Glomerular visceral epithelial cell (primary cell): Measurements from ENCODE around the gene STXBP6.
A peak's percentile ranks its signal among the peaks of the same experiment; 100 is the strongest.

Experiments
- DNase-seq: peaks from one replicate; pipeline ENCODE4 v3.0.0-alpha.2; 2016; ENCODE audit errors: extremely low spot score

STXBP6 gene

DNA sequence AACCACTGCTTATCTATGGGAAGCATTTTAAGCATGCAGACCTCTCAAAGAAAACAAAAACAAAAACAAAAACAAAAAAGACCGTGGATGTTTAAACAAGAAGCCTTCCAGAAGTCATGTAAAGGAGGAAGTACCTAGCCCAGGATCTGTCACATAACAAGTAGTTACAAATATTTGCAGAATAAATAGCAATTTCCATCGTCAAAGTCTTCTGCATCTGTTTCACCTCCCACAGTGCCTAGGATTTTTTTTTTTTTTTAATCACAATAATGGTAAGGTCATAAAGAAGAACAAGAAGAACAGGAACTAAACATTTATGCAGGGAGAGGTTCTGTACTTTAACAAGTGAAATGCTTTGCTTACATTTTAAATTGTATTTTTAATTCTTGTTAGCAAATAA lies 2.4 kb upstream of the STXBP6 start:
- DNase-seq: no peak

DNA sequence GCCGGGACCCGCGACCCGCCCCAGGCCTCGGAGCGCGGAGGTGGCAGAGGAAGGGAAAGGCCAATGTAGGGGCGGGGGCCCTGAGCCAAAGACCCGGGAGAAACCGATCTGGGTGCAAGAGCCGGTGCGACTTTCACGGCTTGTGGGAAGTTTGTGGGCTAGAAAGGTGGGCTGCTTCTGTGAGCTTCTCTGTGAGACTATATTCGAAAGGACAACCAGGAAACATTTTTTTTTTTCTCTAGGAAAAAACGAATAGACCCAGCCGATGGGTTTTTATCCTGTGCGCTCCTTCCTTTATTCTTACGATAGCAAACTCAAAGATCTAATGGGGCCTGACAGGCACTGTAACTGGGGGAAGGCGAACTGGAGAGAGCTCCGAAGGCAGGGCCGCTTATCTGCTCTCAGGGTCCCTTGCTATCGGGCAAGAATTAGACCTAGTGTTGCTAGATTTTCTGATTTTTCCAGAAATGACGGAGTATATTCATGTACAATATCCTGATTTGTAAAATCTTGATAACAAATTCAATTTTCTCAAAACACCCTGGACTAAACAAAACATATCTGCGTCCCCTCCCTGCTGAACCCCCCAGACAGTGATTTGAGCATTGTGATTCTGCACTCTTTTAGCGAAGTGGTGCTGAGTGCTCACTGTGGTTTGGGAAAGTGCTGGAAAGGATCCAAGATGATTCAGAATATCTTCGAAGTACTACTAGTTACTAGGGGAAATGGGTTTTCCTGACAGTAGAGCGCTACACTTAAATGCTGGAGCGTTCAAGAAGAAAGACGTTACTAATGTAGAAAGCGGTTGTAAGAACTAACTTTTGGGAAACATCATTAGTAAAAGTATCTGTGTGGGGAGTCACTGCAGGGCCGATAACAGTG lies 563 bp upstream of the STXBP6 start:
- peak; percentile 28 for DNase-seq

GRCh38 chr14:25049093-25049567 lies 817 bp downstream of the STXBP6 start:
- DNase-seq: no peak

DNA sequence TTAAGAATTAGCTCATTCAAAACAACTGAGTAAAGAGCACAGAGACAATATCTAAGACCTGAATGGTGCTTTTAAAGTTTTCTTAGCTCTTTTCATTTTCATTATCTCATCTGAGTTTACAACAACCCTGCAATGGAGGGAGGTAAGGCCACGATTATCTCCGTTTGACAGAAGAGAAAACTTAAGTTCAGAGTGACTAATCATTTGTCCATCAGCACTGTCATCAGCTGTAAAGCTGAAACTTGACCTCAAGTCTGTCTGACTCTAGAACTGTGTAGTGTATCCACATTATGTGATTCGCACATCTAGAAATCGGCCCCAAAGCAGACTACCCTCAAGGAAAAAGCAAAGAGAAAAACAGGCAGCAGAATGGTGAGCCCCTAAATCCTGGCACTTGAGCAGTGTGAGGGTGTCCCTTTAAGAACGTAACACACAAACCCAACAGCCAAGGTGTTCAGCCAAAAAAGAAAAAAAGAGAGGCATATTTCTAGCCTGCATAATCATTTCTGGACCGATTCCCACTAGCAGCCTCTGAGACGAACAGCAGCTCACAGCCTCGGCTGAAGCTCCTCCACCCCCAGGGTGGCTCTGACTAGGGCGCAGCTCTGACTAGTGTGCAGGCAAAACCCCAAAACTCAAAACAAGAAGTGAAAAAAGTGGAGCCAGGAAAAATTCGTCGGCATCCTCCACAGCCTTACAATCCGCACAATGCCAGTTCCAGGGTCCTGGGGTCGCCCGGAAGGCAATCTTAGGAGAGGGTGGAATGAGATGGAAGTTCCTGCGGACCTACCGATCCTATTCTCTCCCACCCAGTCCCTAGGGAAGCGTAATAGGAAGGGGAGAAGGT lies 1.6 kb downstream of the STXBP6 start:
- DNase-seq: no peak

DNA sequence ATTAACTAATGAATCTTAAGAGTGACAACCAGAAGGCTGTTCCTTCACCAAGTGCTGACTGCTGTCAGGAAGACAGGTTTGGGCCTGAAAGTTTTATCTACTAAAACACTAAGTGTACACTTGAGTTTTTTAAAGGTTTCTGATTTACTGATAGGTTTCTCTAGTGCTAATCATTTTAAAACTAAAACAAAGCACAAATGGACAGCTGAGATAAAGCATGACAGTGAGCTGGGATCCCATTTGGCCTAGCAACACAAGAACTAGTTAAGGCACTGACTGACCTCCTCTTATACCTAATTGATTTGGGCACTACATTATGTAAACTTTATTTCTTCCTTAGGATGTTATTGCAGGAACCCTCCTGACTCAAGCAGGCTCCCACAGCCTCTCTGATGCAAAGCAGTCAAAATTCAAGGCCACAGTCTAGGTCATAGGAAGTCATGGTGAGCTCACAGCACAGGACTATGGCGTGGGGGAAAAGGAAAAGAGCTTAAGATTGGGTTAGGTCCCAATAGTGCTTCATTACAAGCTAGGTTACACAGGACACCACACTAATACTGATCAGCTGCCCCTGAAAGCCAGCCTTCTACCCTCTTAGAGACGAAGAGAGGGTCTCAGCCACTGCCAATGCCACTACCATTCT lies 3.5 kb downstream of the STXBP6 start:
- DNase-seq: no peak

DNA sequence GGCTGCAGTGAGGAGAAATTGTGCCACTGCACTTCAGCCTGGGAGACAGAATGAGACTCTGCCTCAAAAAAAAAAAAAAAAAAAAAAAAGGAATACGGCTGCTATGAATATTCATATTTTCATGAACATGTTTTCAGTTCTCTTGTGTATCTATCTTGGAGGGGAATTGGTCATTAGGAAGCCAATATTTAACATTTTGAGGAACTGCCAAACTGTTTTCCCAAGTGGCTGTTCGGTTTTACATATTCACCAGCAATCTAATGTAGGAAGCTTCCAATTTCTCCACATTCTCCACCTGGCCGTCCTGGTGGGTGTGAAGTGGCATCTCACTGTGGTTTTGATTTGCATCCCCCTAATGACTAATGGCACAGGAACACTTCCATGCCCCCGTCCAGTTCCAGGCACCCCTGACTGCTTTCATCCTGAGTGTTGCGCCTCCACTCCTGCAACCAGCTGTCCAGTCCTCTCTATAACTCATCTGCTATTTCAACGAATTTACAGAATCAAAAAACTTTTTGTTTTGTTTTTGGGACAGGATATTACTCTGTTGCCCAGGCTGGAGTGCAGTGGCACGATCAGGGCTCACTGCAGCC lies 5.7 kb downstream of the STXBP6 start:
- no peak for DNase-seq

DNA sequence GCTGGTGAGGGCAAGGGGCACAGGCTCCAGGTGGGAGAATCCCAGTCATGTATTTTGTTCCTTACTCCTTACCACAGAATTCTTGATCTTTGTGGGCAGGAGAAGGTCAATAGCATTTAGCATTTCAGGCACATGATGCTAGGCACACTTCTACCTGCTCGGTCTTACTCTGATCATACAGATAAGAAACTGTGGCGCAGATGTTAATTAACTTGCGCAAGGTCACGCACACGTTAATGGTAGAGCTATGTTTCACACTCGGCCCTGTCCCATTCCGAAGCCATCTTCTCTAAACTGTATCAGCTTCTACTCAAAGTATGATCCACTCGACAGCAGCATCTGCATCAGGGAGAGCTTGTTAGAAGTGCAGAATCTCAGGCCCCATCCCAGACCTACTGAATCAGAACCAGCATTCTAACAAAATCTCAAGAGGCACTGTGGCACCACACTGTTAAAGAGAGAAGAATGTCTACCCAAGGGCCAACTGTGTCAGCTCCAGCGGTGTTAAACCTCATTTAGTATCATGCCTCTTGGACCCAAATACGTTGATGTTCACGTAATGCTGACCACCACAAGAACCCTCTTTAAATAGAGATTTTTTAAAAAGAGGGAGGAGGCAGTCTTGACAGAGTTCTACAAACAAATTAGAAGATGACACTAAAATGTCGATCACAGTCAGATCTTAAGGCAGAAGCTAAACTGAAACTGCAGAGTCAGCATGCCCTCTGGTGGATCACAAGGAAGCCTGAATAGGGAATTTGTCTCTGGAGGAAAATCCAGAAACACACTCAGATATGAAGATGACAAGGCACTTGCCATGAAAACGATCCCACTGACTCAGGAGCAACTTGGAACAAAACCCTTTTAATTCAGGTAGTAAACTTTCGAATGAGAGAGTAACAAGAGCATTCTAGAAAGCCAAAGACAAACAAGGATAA lies 7.3 kb downstream of the STXBP6 start:
- DNase-seq: peak; percentile 32

GRCh38 chr14:25041898-25042297 lies 8.0 kb downstream of the STXBP6 start:
- DNase-seq: no peak

GRCh38 chr14:25041484-25041883 lies 8.5 kb downstream of the STXBP6 start:
- no peak for DNase-seq

GRCh38 chr14:25039933-25040332 lies 10.0 kb downstream of the STXBP6 start:
- DNase-seq: no peak

DNA sequence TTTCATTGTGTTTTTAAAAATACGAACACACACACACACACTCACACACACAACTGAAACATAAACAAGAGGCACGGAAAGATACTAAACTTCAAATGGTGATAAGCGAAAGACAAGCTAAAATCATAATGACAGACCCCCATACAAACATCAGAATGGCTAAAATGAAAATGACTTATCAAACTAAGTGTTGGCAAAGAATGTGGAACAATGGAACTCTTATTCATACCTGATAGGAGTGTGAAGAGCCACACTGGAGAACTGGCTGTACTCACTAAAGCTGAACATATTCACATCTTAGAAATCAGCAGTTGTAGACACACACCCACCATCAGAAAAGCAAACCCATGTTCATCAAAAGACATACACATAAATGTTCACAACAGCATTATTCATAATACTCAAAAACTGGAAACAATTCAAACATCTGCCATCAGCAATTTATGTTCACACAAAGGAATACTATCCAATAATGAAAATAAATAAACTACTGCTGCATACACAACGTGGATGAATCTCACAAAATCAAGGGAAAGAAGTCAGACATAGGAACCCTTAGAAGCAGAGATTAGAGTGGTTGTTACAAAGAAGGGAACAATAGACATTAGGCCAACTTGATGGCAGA lies 11.8 kb downstream of the STXBP6 start:
- DNase-seq: no peak

- no peak for DNase-seq
Observed at GRCh38 chr14:25037032-25037431, 12.9 kb downstream of the STXBP6 start.

GRCh38 chr14:25034803-25035681 lies 14.9 kb downstream of the STXBP6 start:
- no peak for DNase-seq

DNA sequence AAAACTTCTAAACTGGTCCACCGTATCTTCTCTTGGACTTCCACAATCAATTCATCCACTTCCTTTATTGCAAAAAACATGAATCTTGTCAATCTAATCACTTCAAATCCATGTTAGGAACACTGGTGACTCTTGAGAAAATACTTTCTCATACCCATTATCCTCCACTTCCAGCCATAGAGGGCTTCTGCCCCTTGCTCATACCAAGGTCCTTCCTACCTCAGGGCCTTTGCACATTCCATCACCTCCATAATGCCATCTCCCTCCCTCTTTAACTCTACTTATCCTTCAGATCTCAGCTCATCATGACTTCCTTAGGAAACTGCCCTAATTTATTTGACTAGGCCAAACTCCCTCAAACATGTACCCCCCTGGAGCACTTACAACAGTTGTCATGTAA lies 16.6 kb downstream of the STXBP6 start:
- no peak for DNase-seq

GRCh38 chr14:25032092-25032784 lies 17.7 kb downstream of the STXBP6 start:
- DNase-seq: no peak

DNA sequence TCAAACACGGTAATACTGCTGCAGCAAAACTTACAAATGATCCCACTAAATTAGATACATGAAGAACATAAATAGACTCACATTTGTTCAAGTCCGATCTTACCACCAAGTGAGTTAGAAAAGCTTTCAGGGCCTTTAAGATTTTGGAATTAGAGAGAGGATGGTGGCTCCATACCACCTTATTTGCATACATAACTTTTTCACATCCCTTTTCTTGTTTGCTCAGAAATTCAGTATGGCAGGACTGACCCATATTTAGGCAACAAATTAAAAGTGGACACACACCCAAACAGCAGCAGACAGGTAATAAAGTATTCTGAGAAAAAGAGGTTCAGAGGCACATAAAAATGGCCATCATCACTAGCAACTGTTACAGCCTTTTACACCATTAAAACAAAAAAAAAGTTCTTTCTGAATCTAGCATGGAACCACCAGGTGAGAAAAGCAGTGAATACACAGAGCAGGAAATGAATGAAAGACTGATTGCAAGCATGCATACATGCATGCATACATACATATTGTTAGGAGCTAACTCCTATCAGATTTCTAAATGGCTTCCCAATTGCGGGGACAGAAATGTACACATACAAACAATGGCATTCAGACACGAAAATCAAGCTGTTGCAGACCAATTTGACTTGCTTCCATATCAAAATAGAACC lies 23.3 kb downstream of the STXBP6 start:
- no peak for DNase-seq

DNA sequence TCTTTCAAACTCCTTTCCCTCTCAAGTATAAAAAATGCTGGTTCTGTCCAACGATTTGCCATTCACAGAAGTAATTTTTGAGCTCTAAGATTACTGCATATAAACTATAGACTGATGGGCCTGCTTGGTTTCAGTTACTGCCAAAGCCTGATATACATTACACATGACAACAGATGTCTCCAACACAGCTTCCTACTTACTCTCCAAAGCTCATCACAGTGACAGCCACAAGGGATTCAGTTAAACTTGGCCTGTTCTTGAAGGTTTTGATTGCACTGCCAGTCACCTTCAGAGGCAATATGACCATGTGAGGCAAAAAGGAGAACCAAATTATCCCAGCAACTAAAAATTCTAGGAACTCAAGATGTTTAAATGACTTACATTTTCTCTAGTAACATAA lies 30.1 kb downstream of the STXBP6 start:
- DNase-seq: no peak

DNA sequence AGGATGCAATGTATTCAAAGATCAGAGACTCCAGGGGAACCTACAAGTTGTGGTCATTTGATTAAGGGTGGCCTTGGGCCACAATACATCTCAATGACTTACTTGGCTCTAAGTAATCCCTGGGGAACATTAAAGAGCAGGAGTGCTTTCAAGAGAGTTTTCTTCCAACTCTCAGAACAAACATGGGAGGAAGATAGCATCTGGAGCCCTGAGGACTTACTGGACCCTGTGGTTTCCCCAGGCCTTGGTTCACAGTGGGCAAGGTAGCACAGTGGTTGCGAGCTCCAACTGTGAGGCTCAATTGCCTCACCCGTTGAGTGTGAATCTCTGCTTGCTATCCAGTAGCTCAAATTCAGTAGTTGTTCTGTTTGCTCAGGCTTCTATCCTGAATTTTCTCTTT lies 32.4 kb downstream of the STXBP6 start:
- DNase-seq: no peak
